Stimulated activated CD8-positive, alpha-beta memory T cell treated with anti-CD3 and anti-CD28 coated beads, Interleukin-7, amount 100 ng/mL, for 24 hours (primary cell): ENCODE measurements around the gene RAD9A.

Source experiments
- DNase-seq: peaks from one replicate; pipeline ENCODE4 v3.0.0-alpha.2; 2020; ENCODE audit warnings: low read depth

RAD9A gene

DNA sequence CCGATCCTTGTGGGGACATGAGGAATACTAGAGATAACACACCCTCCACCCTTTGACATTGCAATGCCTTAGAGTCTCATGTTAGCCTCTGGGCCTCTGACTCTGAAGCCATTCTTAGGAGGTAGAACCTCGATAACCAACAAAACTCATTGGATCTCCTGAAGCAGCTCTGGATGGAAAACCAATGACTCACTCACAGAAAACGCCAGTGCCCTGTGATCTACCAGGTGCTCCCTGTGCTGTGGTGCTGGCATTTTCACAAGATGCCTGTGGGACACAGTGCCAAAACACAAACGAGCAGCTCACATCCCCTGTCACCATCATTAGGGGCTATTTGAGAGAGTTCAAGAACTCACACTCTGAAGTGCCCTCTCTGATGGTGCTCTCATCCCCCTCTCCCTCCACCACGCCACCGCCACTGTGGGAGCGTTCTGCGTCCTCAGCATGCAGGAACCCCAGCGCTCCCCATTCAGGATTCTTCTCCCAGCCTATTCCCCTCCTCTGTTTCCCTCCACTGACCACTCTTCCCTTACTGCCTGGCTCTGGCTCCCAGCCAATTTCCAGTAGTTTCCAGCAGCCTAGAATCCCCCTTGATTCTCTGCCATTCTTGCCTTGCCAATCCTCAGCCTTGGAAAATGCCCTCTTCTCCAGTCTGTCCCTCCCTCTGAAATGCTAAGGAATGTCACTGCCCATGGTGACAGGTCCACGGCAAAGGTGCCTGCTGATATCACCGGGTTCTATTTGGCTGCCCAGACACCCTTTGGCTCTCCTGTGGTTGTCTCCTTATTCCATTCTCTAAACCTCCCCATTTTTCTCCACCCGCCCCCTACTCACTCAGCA is 33.7 kb upstream of the RAD9A start:
- DNase-seq = no peak

DNA sequence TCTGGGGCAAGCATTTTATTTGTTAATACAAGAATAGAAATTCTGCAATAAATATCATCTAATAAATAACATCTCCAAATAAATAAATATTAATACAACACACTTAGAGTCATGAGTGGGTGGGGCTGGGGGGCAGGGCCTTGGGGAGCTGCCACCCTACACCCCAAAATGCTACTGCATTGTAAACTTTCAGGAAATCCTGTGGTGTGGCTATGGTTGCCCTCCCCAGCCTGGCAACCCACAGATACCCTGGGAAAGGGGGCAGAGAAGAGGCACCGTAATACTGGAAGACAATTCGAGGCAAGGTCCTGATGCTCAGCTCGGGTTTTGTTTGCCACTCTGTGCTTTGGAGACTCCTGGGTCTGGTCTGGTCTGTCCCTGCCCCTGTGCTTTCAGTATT is 27.6 kb upstream of the RAD9A start:
- no peak for DNase-seq

DNA sequence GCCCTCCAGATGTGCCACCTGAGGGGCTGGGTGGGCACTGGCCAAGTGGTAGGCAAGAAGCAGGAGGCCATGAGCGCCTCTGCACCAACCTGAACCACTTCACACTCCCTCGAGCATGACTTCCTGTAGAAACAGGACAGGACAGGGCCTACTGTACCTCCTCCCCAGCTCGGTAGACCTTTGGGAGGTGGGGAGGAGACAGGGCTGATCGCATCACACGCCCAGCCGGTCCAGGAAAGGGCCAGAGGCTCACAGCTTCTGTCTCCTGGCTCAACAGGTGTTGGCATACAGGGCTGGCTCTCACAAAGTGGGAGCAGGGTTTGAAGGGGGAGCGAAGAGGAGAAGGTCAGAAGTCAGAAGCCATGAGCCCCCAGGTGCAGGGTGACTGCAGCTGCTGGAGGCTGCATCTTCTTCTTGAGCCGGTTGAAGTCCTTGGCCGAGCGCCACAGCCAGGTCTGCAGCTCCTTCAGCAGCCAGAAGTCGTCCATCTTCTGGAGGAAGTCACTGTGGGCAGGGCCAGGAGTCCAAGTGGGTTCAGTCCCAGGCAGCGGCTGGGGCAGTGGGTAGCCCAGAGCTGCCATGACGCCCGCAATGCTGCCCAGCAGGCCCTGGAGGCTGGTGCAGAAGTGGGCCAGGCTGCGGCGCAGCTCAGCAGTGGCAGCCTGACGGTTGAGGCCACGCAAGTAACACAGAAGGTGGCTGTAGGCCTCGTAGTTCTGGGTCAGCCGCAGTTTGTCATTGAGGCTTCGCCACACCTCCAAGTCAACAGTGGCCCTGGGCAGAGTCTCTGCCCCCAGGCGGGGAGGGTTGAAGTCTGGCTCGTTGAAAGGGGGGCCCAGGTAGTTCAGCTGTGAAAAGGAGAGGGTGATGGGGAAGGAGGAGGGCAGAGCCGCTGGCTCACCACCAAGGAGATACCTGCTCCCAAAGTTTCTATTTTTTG is 26.7 kb upstream of the RAD9A start:
- no peak for DNase-seq

DNA sequence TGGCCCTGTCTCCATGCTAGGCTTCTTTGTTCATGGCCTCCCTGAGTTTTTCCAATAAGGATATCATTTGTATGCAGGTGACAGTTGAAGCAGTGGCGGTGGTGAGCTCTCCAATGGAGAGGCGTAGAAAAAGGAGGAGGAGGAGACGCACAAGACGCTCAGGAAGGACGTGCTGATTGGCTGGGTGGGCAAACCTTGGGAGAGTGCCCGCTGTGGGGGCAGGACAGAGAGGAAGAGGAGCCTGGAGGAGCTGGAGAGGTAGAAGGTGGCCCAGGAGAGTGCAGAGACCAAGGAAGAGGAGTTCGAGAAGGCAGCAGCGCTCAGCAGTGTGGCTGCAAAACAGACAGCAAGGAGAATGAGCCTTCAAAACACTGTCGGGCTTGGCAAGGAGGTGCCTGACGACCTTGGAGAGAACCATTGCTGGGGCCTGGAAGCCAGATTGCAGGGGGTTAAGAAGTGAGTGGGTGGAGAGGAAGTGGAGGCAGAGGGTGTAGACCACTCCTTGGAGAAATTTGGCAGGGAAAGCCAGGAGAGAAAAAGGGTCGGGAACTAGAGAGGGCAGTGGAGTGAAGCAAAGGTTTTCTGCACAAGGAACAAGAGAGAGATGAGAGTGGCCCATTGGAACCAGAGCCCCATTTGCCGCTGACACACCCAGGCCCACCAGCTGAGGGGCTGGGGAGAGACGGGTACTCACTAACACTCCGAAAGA is 25.9 kb upstream of the RAD9A start:
- no peak for DNase-seq

DNA sequence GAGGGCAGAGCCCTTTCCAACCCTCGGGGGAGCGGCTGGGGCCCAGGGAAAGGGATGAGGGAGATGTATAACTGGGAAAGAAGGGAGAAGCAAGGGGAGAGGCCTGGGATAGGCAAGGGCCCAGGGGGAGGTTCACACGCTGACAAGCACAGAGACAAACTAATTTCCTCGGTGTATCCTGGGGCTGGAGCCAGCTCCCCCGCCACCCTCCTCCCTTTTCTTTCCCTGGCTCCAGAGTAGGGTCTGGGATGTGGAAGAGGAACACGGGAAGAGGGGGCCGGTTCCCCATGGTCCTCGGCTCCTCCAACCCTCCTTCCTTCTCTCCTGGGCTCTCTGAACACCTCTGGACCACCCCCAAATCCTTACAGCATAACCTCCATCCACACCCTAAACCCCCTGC is 25.2 kb upstream of the RAD9A start:
- no peak for DNase-seq

DNA sequence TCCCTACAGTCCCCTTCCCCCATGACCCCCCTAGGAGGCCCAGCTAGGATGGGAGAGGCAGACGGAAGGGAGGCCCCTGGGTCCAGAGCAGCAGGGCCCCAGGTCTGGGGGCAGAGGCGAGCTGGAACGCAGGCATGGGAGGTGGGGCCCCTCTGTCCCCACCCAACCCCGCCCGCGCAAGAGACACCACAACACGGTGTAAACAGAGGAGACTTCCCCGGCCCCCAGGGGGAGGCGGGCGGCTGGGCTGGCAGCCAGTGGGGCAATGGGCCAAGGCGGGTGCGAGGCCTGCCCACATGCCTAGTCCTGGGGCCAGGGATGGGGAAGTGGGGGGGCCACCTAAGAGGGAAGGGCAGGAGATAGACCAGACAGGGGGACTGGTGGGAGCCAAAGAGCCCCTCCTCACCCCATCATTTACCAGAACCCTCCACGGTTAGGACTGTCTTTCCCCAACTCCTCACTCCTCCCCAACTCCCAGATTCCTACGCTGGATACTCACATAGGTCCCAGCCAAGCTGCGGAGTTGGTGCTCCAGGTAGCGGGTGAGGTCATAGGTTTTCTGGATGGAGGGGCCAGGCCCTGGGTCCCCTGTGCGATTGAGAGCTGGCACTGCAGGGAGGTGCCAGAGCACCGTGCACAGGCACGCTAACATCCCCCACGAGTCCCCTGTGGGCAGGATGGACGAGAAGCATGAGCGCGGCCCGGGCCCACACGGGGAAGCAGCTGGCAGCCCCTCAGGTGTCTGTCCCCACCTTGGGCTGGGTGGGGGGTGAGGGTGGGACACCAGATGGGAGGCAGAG is 24.6 kb upstream of the RAD9A start:
- DNase-seq = no peak

DNA sequence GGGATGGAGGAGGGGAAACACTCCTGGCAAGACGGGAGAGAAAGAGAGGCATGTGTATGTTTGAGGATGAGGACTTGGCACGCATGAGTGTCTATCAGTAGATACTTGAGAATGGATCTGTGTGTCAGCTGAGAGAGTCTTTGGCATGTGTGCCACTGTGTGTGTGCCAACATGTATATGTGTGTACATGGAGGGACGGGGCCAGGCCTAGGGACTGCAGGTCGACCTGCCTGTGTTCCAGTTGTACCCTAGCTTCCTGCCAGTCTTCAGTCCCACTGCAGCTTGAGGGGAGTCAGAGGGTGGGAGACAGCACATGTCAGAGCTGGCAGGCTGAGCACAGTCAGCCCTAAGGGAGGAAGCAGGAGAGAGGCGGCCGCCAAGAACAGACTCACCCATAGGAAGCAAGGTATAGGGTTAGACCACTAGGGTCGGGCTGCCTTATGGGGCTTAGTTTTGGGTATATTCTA is 24.0 kb upstream of the RAD9A start:
- DNase-seq = no peak

DNA sequence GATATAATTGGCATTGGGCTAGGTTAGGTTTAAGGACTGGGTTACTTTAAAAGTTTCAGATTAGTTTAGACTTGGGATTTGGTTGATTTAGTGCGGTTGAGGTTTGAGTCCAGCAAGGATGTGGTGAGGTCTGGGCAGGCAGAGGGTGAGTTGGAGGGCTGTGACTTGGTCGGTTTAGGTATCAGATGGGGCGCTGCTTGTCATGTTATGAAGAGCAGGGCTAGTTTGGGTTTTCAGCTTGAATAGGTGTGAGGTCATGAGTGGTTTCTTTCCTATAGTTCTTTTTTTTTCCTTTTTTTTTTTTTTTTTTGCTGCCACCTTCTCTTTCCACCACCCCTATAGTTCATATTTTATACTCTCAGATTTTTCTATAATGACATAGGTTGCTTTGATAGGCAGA is 23.2 kb upstream of the RAD9A start:
- no peak for DNase-seq

DNA sequence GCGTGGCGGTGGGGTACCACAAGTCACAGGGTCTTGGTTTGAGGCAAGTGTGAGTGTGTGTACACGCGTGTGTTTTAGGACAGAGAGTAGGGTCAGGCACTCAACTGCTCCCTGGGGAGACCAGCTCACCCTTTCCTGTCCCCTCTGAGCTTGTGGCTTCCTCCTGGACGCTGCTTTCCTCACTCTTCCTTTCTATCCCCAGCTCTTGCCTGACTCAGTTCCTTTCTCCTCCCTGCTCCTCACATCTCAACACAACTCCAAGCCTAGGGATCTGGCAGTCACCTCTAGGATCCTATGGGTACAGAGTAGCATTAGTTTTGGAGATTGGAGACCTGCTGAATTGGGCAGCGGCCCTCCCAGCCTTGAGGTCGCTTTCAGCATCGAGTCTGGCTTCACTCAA is 22.5 kb upstream of the RAD9A start:
- DNase-seq = no peak

DNA sequence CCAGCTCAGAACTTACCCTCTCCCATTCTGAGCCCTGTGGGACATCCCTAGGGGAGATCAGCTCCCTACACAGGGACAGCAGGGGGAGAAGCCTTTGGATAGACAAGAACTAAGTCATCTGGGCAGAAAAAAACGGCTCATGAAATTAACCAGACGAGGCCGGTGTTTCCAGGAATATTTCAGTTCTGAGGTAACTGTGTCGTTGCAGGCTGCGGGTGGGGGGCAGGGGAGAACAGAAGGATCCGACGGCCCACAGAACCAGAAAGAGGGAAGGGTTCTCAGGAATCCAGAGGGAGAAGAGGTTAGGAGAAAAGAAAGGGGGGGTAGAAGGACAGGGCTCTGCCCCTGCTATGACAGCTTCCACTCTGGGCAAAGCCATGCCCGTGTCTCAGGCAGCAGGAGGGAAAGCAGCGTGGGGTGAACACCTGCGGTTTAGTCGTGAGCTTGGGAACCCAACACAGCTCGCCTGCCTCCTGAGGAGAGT is 21.9 kb upstream of the RAD9A start:
- DNase-seq = no peak

DNA sequence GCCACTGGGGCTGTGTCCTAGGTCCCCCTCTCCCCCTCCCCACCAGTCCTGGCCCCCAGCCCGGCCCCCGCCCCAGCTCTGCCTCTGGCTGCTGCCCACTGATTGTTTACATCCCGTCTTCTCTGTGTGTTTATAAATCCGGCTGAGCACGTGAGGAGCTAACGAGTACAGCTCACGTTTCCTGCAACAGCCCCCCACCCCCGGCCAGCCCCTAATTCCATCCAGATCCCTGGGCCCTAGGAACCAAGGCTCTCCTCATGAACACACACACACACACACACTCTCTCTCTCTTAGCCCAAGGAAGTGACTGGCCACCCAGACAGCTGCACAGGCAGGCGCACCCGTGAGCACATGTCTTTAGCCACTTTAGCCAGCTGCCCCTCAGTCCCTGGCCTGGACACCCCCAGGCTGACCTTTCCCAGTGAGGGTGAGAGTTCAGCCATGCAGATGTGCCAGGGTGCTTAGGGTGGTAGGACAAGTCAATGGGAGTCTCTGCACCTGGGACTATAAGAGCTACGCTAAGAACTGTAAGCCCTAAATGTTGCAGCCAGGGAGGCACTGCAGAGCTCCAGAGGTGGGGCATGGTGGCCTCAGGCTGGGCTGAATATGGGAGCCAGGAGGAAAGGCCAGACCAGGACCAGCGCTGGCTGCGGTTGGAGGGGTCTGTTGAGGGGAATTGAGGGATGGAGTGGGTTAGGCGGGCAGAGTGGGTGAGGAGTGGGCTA is 21.3 kb upstream of the RAD9A start:
- no peak for DNase-seq

DNA sequence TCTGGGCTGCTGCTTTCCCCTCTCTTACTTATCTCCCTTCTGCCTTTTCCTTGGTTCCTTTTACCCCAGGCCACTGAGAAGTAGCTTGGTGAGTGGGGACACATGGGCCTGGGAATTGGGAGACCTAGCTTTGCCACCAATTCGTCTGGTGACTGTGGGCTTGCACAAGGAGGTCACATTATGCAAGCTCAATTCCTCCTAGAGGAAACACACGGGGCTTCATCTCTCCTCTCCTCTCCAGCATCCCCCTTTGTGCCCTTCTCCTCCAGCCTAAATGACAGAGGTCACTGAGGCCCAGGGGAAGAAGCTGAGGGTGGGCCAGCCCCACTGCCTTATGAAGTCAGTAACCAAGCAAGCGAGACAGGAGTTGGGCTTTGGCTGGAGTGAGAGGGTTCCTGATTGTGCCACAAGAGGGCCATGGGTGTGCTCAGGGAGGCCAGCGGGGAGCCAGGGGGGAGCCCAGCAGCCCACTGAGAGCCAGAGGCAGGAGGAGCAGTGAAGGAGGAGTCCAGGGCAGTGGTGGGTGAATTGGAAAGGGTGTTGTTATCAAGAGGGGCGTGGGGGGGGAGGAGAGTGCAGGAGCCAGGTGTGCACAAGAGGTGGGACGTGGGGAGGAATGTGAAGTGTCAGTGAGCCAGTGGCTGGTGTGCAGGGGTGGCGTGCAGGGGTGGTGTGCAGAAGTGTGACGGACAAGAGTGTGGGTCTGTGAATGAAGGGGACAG is 20.4 kb upstream of the RAD9A start:
- DNase-seq = no peak

DNA sequence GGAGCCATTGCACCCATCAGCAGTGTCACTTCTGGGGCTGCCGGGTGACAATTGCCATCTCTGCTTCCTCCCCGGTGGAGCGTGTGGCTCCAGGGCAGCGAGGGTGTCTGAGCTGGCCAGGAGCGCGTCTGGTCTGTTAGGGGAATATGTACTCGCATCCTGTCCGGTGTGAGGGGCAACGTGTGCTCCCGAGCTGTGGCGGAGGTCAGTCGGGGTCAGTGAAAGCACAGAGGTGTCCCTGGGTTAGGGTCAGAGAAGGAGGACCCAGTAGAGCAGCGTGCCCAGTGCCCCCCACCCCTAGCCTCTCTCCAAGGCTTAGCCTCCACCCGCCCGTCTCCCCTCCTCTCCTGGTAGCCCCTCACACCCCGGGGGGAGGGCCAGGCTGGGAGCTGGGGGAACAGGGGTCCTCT is 19.9 kb upstream of the RAD9A start:
- no peak for DNase-seq

DNA sequence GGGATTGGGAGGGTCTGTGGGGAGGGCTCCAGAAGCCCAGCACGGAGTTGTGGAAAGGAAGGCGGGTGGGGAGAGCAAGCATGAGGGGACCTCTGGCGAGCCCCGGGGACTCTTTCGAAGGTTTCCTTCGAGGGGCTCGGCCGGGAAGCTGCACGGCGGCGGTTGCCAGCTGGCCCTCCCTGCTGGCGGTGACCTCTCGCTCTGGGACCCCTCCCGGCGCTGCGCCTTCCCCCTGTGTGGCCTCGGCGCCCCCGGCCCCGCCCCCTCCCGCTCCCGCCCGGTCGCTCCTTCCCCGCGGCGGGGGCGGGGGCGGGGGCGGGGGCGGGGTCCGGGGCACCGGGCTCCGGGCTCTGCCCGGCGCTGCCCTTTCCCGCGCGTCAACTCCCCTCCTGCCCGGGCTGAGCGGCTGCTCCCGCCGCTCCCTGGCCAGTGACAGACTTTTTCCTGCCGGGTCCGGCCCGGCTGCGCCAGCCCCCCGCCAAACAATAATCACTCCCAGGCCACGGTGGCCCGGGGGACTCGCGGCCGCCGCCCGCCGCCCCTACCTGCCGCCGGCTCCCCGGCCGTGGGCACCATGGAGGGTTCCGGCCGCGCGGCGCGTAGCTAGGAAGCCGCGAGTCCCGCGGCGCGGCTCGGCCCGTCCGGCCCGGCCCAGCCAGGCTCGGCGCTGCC is 19.3 kb upstream of the RAD9A start:
- DNase-seq = no peak

DNA sequence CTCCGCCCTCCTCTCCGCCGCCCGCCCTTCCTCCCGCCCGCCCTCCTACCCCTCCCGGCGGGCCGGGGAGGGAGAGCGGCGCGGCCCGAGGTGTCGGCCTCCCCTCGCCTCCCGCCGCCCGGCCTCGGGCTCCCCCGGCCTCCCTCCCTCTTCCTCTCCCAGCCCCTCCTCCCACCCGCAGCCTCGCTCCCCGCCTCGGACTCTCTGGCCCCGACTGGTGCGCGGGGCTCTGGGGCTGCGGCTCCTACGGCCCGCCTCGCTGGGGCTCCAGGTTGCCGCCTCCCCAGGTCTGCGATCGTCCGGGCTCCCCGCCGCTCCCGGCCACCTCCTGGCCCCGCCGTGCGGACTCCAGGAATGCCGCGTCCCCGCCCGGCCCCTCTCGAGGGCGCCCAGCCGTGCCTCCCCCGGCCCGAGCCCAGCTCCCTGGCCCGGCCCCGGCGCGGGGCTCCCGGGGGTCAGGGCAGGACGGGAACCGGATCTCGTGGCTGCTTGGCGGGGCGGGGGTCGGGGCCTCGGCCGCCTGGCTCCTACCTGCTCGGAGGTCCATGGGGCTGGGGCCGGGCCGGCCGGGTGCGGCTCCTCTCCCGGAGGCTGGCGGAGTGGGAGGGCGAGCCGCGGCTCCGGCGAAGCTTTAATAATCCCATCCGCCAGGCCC is 18.7 kb upstream of the RAD9A start, which contains the start of gene CLCF1:
Gene CLCF1, minus strand, starts transcription at position 606 of the 655 bp plus-strand sequence. Its CDS starts 59 bp downstream, at position 547.
- no peak for DNase-seq

DNA sequence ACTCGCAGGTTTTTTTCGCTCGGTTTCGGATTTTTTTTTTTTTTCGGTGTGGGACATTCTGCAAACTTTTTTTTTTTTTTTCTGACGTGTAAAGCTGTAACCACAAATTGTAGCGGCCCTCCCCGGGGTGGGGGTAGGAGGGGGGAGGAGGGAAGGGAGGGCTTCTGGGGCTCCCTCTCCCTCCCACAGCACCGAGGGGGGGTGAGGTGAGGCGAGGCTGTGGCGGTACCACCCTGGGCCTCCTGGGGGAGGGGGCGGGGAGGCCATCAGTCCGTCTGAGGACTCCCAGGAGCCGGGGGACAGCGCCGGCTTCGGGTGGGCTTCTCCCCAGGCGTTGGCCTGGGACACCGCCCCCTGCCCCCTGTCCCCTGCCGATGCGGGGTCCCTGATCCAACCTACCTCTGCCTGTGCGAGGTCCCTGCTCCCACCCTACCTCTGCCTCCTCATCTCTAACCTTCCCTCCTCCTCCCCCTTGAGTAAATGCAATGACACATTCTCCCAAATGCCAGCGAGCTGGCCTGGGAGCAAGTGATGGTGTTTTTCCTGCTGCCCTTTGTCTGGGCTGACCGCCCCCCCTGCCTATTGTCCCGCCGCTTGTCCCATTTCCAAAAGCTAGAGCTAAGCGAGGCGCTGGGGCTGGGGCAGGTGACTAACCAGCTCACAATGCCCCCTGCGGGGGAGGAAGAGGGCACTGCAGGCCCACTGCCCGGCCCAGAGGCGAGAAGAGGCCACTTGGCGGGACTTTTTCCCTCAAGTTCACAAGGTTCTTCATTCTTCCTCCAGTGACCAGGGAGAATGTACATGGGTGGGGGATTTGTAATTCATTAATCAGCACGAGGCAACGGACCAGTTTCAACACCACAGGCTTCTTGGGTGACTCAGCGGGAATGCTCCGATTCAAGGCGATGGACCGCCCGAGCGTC is 17.9 kb upstream of the RAD9A start:
- no peak for DNase-seq

DNA sequence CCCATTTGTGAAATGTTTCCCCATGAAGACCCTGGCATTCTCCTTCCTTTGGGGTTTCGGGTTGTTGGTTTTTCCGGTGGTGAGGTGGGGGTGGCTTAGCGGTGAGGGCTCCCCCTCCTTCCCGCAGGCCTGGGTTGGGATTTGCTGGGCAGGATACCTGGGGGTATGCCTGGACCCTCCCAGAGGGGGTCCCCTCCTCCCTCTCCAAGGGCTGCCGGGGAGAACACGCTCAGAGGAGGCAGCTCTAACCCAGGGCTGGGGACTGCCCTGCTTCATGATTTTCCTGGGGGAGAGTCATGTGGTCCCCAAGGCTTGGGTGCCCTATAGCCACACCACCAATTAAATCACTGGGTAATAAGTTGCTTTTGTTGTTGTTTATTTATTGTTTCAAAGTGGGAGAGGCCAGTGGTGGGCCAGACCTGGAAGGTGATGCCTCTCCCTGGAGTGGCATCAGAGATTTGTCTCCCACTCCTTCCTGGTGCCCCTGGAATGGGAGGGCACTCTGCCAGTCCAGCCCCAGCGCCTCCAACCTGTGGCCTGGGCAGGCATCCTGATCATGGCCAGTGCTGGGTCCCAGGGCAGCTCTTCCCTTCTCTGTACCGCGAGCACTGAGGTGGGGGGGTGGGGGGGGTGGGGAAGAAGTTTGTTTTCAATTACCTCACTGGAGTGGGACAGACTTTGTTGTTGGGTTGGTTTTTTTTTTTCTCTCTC is 17.1 kb upstream of the RAD9A start:
- no peak for DNase-seq
